Endothelial cell of umbilical vein (primary cell): ENCODE measurements around the gene GTF3C5. TPM values are rescaled to one million over a fixed set of nuclear protein-coding genes. Genes with fewer than 3 reads are reported as not detected.
"Not testable (repeated sequence)": the region's sequence is repeated elsewhere in the genome, so short reads cannot be mapped to it uniquely, and the experiment has no call there.

ENCODE experiments used
- BruUV-seq: library from RNA; stranded (reverse); fragments of 400-500 nt; replicated peaks from 2 replicates; lab custom pipeline; 2021; lab: Mats Ljungman, UMichigan
- CTCF ChIA-PET: fragments of 300-600, 350-600 bp; sonication (Branson Sonifier 250); formaldehyde crosslinking; loops from one replicate; lab custom pipeline; 2021; ENCODE audit warnings: antibody characterized with exemption, inconsistent platforms; lab: Charles Lee
- POLR2A ChIA-PET: fragments of 300-600, 350-600 bp; sonication (Branson Sonifier 250); formaldehyde crosslinking; loops from one replicate; lab custom pipeline; 2021; ENCODE audit warnings: antibody characterized with exemption, inconsistent platforms; lab: Charles Lee
- DNase-seq: peaks from one replicate; pipeline ENCODE4 v3.0.0-alpha.2; 2011; ENCODE audit warnings: low read depth, low spot score
- FAIRE-seq: peaks from 2 replicates; lab custom pipeline; 2011; peaks lifted over from hg19 to GRCh38; lab: Jason Lieb, UNC
- H2AFZ ChIP-seq: 2 replicates; pipeline ENCODE4 v1.6.0; 2012; ENCODE audit warnings: low read depth, low read length, control low read depth, inconsistent platforms
- H3K27ac ChIP-seq: 2 replicates; pipeline ENCODE4 v1.5.1; 2011; ENCODE audit warnings: low read depth, mild to moderate bottlenecking, control low read depth, low read length, moderate library complexity; ENCODE audit not compliant: insufficient read depth
- H3K27me3 ChIP-seq, 2 experiments: 2 replicates each; pipeline versions ENCODE4 v1.6.0 to v1.6.1; 2011; ENCODE audit warnings: low read length in 2 of 2, mixed read lengths in 1 of 2; ENCODE audit not compliant: control insufficient read depth in 2 of 2, insufficient read depth in 2 of 2
- H3K36me3 ChIP-seq, 2 experiments: 2 replicates in 1 of 2; 3 replicates in 1 of 2; pipeline ENCODE4 v1.5.1; 2011; ENCODE audit warnings: low read length in 2 of 2, mild to moderate bottlenecking in 1 of 2, moderate library complexity in 1 of 2; ENCODE audit not compliant: control insufficient read depth in 2 of 2, insufficient read depth in 2 of 2; ENCODE audit errors: extremely low read depth in 1 of 2
- H3K4me1 ChIP-seq: 3 replicates; pipeline ENCODE4 v1.5.1; 2011; ENCODE audit warnings: mild to moderate bottlenecking, low read length; ENCODE audit not compliant: control insufficient read depth, insufficient read depth; ENCODE audit errors: extremely low read depth
- H3K4me2 ChIP-seq: 2 replicates; pipeline ENCODE4 v1.6.1; 2011; ENCODE audit warnings: low read length, control low read depth, mixed read lengths; ENCODE audit not compliant: insufficient read depth
- H3K4me3 ChIP-seq, 3 experiments: fragments of 200-600 bp in 1 of 3; sonication (generic), shearing (Covaris generic) in 1 of 3; replicated peaks in 1 of 3; 2 replicates each; pipeline ENCODE4 v1.5.1; 2011 to 2016; ENCODE audit warnings: control low read depth in 3 of 3, low read length in 3 of 3, mild to moderate bottlenecking in 2 of 3, inconsistent platforms in 1 of 3, low read depth in 1 of 3, moderate library complexity in 1 of 3; ENCODE audit not compliant: insufficient read depth in 1 of 3
- H3K79me2 ChIP-seq: 2 replicates; pipeline ENCODE4 v1.6.0; 2012; ENCODE audit warnings: low read length, inconsistent platforms; ENCODE audit not compliant: control insufficient read depth, insufficient read depth
- H3K9ac ChIP-seq: replicated peaks from 2 replicates; pipeline ENCODE3; 2011; ENCODE audit warnings: low read length, control low read depth; ENCODE audit not compliant: insufficient read depth; ENCODE audit errors: extremely low read depth
- H3K9me1 ChIP-seq: replicated peaks from 3 replicates; pipeline ENCODE4 v1.6.0; 2011; ENCODE audit warnings: mild to moderate bottlenecking, low read length; ENCODE audit not compliant: control insufficient read depth, insufficient read depth; ENCODE audit errors: extremely low read depth
- H3K9me3 ChIP-seq: replicated peaks from 2 replicates; pipeline ENCODE4 v1.5.1; 2012; ENCODE audit warnings: low read length, inconsistent platforms; ENCODE audit not compliant: control insufficient read depth, insufficient read depth
- H4K20me1 ChIP-seq: replicated peaks from 2 replicates; pipeline ENCODE3; 2011; ENCODE audit warnings: mild to moderate bottlenecking, low read length; ENCODE audit not compliant: control insufficient read depth, insufficient read depth; ENCODE audit errors: extremely low read depth
- CTCF ChIP-seq, 2 donors: IDR thresholded peaks; 1 replicate in 1 of 2; 2 replicates in 1 of 2; pipeline ENCODE4 v1.5.1; 2011; ENCODE audit warnings: low read length in 2 of 2, mild to moderate bottlenecking in 2 of 2, moderate library complexity in 2 of 2, control low read depth in 1 of 2, inconsistent platforms in 1 of 2, low read depth in 1 of 2; ENCODE audit not compliant: insufficient read depth in 1 of 2; ENCODE audit errors: extremely low read depth in 1 of 2
- EZH2 ChIP-seq: IDR thresholded peaks from 2 replicates; pipeline ENCODE4 v1.6.1; 2012; ENCODE audit warnings: borderline replicate concordance, low read depth, mild to moderate bottlenecking, moderate library complexity, low read length, inconsistent platforms; ENCODE audit not compliant: severe bottlenecking
- FOS ChIP-seq: IDR thresholded peaks from 2 replicates; pipeline ENCODE4 v1.6.1; 2011; ENCODE audit warnings: mild to moderate bottlenecking, low read length, moderate library complexity, borderline replicate concordance; ENCODE audit not compliant: insufficient read depth
- GATA2 ChIP-seq: IDR thresholded peaks from 2 replicates; pipeline ENCODE4 v1.7.0; 2011; ENCODE audit warnings: low read depth, mild to moderate bottlenecking, moderate library complexity, mixed read lengths, low read length; ENCODE audit not compliant: insufficient read length, insufficient read depth
- JUN ChIP-seq: IDR thresholded peaks from 2 replicates; pipeline ENCODE4 v1.6.1; 2011; ENCODE audit warnings: borderline replicate concordance, low read depth; ENCODE audit not compliant: insufficient read length, insufficient read depth
- MAX ChIP-seq: IDR thresholded peaks from 2 replicates; pipeline ENCODE4 v1.6.1; 2011; ENCODE audit not compliant: insufficient read depth, insufficient read length
- MYC ChIP-seq: IDR thresholded peaks from one replicate; pipeline ENCODE4 v1.6.1; 2011; ENCODE audit warnings: mild to moderate bottlenecking, low read depth, low read length
- POLR2A ChIP-seq: IDR thresholded peaks from 2 replicates; pipeline ENCODE4 v1.6.1; 2012; ENCODE audit warnings: low read depth, mild to moderate bottlenecking, control low read depth, low read length
- POLR2AphosphoS5 ChIP-seq: IDR thresholded peaks from 2 replicates; pipeline ENCODE4 v1.6.1; 2012; ENCODE audit warnings: low read depth, mild to moderate bottlenecking, control low read depth, low read length, moderate library complexity; ENCODE audit not compliant: insufficient read depth
- dilution Hi-C: fragments of 300-500 bp; cut with MboI; formaldehyde crosslinking; loops from one replicate; pipeline ENCODE4 v1.15.0; 2019; ENCODE audit warnings: low sequenced_read_pairs; ENCODE audit not compliant: extremely low pct_ligation_motif_present
- intact Hi-C: fragments of 100-400 bp; cut with micrococcal nuclease; formaldehyde crosslinking; loops from one replicate; pipeline ENCODE4 v1.10.0; 2022
- polyA plus RNA-seq, 4 experiments: library from polyadenylated mRNA; depleted of rRNA in 3 of 4; stranded (reverse) in 3 of 4; unstranded in 1 of 4; fragments of >200 nt; gene quantifications; 2 replicates each; pipeline versions ENCODE4 v1.2.1 to v1.2.3, GENCODE V29; 2011 to 2012; ENCODE audit warnings: missing spikeins in 1 of 4
- total RNA-seq: library from RNA; stranded (reverse); gene quantifications from 2 replicates; pipeline ENCODE4 v1.2.3, GENCODE V29; 2021

GTF3C5 gene
- total and polyA plus RNA-seq, 2 donors (not counting 3 experiments of a cell fraction or from before 2014, with no cell fraction given), result 65.6 to 73.8 TPM

- H3K4me3 ChIP-seq, FAIRE-seq, H3K9ac ChIP-seq, H2AFZ ChIP-seq, BruUV-seq, H3K27ac ChIP-seq, intact Hi-C loops, H3K4me1 ChIP-seq, dilution Hi-C loops, H3K9me3 ChIP-seq, POLR2A ChIA-PET, CTCF ChIA-PET, DNase-seq, H3K36me3 ChIP-seq, H3K27me3 ChIP-seq, H3K79me2 ChIP-seq, H3K4me2 ChIP-seq, H4K20me1 ChIP-seq, H3K9me1 ChIP-seq: not testable (repeated sequence)
These were observed 31.0 kb downstream of the GTF3C5 start, which contains the start of gene CEL for GRCh38 chr9:133061764-133062145. Gene CEL (plus strand): TSS chr9:133061981. CDS start chr9:133062003, 22 bp downstream.

GRCh38 chr9:133062569-133062968 is 31.8 kb downstream of the GTF3C5 start:
- H3K79me2 ChIP-seq, dilution Hi-C loops, FAIRE-seq, H3K27ac ChIP-seq, H3K4me3 ChIP-seq, intact Hi-C loops, BruUV-seq, DNase-seq, H4K20me1 ChIP-seq, H3K4me1 ChIP-seq, H3K9me3 ChIP-seq, H3K27me3 ChIP-seq, H3K36me3 ChIP-seq, H3K9ac ChIP-seq, H3K4me2 ChIP-seq, POLR2A ChIA-PET, CTCF ChIA-PET, H2AFZ ChIP-seq, H3K9me1 ChIP-seq: not testable (repeated sequence)

GRCh38 chr9:133063159-133063499 is 32.3 kb downstream of the GTF3C5 start:
- Histone ChIP-seq H2AFZ (no peak overlapping the region), H3K79me2 (no peaks in the 10 kb centered on the region), H3K9me1 (no peaks in the 10 kb centered on the region), H3K27me3 (no peaks in the 10 kb centered on the region), H3K4me2 (no peak overlapping the region), H4K20me1 (no peaks in the 10 kb centered on the region), H3K4me1 (peaks cover 3% of the 10 kb centered on the region), H3K36me3 (peaks cover 0 to 3% of the 10 kb centered on the region in 2 experiments), H3K9me3 (no peaks in the 10 kb centered on the region), H3K9ac (no peak overlapping the region), H3K4me3 (no peak overlapping the region), H3K27ac (no peak overlapping the region)
- no peak for DNase-seq
- dilution Hi-C loops, result no loop called here
- intact Hi-C loops, result no loop called here
- BruUV-seq, result no TSS peak
- CTCF ChIA-PET, result interaction anchor here (0.9 to 1.4 kb wide), 2 partner anchors 81 to 84 kb away, joined by 3 to 5 read pairs; no protein-coding TSS in a partner anchor
- POLR2A ChIA-PET, result no interaction called here
- TF ChIP-seq JUN (no peak), CTCF (IDR thresholded peaks at IDR 0.05; ENCODE audit: extremely low read depth in 1 of 2, insufficient read depth in 1 of 2, low read depth in 1 of 2, low read length in 2 of 2) (no peak), EZH2 (no peak), MAX (no peak), POLR2AphosphoS5 (no peak), POLR2A (no peak), FOS (no peak), MYC (no peak), GATA2 (no peak)
- no peak for FAIRE-seq
